ENCODE results near the gene AUH.

GRCh38 chr9:91178281-91179236, 183.2 kb downstream of the AUH start:
- no peak for TF ChIP-seq CTCF (conservative IDR thresholded peaks at IDR 0.05 in 1 of 2, IDR thresholded peaks at IDR 0.05 in 1 of 2; ENCODE audit: low read depth in 1 of 2, low read length in 2 of 2)
- no peak for TF ChIP-seq EZH2 (IDR thresholded peaks at IDR 0.05; ENCODE audit: low read length, missing control alignments)

All from fibroblast of lung (primary cell).